ENCODE measurements around the gene MBOAT2.

Gene MBOAT2

GRCh38 chr2:8885449-8886201 lies 117.9 kb downstream of the MBOAT2 start:
- Histone ChIP-seq H3K9me3 (ENCODE audit: control insufficient read depth, low read length) (no peaks in the 10 kb centered on the region), H3K27ac (ENCODE audit: low read depth, low read length, severe bottlenecking) (no peak overlapping the region), H3K4me1 (ENCODE audit: control insufficient read depth, insufficient read depth, low read length, poor library complexity, severe bottlenecking) (no peaks in the 10 kb centered on the region), H3K36me3 (ENCODE audit: control insufficient read depth, insufficient read depth, low read length) (peaks cover 18% of the 10 kb centered on the region), H3K4me3 (ENCODE audit: extremely low read depth, insufficient read depth, low read length, poor library complexity, severe bottlenecking) (no peak overlapping the region)
- 97 to 99% methylated on average over 6 to 7 of the region's 7 CpGs for WGBS, 2 experiments (ENCODE audit: insufficient coverage in 2 of 2)

GRCh38 chr2:8884812-8885211 lies 118.7 kb downstream of the MBOAT2 start:
- no peak overlapping the region for H3K4me3 ChIP-seq (ENCODE audit: extremely low read depth, insufficient read depth, low read length, poor library complexity, severe bottlenecking)
- no peaks in the 10 kb centered on the region for H3K4me1 ChIP-seq (ENCODE audit: control insufficient read depth, insufficient read depth, low read length, poor library complexity, severe bottlenecking)
- no peak overlapping the region for H3K27ac ChIP-seq (ENCODE audit: low read depth, low read length, severe bottlenecking)

GRCh38 chr2:8882094-8882493 lies 121.4 kb downstream of the MBOAT2 start:
- Histone ChIP-seq H3K36me3 (ENCODE audit: control insufficient read depth, insufficient read depth, low read length) (peaks cover 32% of the 10 kb centered on the region), H3K4me3 (ENCODE audit: extremely low read depth, insufficient read depth, low read length, poor library complexity, severe bottlenecking) (no peak overlapping the region), H3K27ac (ENCODE audit: low read depth, low read length, severe bottlenecking) (no peak overlapping the region), H3K4me1 (ENCODE audit: control insufficient read depth, insufficient read depth, low read length, poor library complexity, severe bottlenecking) (no peaks in the 10 kb centered on the region), H3K9me3 (ENCODE audit: control insufficient read depth, low read length) (no peaks in the 10 kb centered on the region)
- WGBS, 2 experiments (ENCODE audit: insufficient coverage in 2 of 2) = 63 to 70% methylated on average over 4 to 5 of the region's 5 CpGs

More at GRCh38 chr2:8884812-8885211, 118.7 kb downstream of the MBOAT2 start:
- peaks cover 24% of the 10 kb centered on the region for H3K36me3 ChIP-seq (ENCODE audit: control insufficient read depth, insufficient read depth, low read length)
- no peaks in the 10 kb centered on the region for H3K9me3 ChIP-seq (ENCODE audit: control insufficient read depth, low read length)
- WGBS, 2 experiments (ENCODE audit: insufficient coverage in 2 of 2) = 94% methylated on average over 2 of the region's 4 CpGs; no CpG with 5 or more reads in 1 of the 2 experiments

- Histone ChIP-seq H3K9me3 (ENCODE audit: control insufficient read depth, low read length) (no peaks in the 10 kb centered on the region), H3K27ac (ENCODE audit: low read depth, low read length, severe bottlenecking) (no peak overlapping the region)
- 74 to 76% methylated on average over 4 of the region's 4 CpGs for WGBS, 2 experiments (ENCODE audit: insufficient coverage in 2 of 2)
Observed at GRCh38 chr2:8877894-8878293, 125.6 kb downstream of the MBOAT2 start.

GRCh38 chr2:8877332-8877731 lies 126.2 kb downstream of the MBOAT2 start:
- Histone ChIP-seq H3K4me3 (ENCODE audit: extremely low read depth, insufficient read depth, low read length, poor library complexity, severe bottlenecking) (no peak overlapping the region), H3K9me3 (ENCODE audit: control insufficient read depth, low read length) (no peaks in the 10 kb centered on the region), H3K36me3 (ENCODE audit: control insufficient read depth, insufficient read depth, low read length) (peaks cover 45% of the 10 kb centered on the region), H3K27ac (ENCODE audit: low read depth, low read length, severe bottlenecking) (no peak overlapping the region), H3K4me1 (ENCODE audit: control insufficient read depth, insufficient read depth, low read length, poor library complexity, severe bottlenecking) (no peaks in the 10 kb centered on the region)
- WGBS, 2 experiments (ENCODE audit: insufficient coverage in 2 of 2) = 90% methylated on average over 3 of the region's 4 CpGs; no CpG with 5 or more reads in 1 of the 2 experiments

More at GRCh38 chr2:8877894-8878293, 125.6 kb downstream of the MBOAT2 start:
- H3K36me3 ChIP-seq (ENCODE audit: control insufficient read depth, insufficient read depth, low read length) = peaks cover 44% of the 10 kb centered on the region
- no peak overlapping the region for H3K4me3 ChIP-seq (ENCODE audit: extremely low read depth, insufficient read depth, low read length, poor library complexity, severe bottlenecking)
- H3K4me1 ChIP-seq (ENCODE audit: control insufficient read depth, insufficient read depth, low read length, poor library complexity, severe bottlenecking) = no peaks in the 10 kb centered on the region

GRCh38 chr2:8876628-8877027 lies 126.9 kb downstream of the MBOAT2 start:
- Histone ChIP-seq H3K9me3 (ENCODE audit: control insufficient read depth, low read length) (no peaks in the 10 kb centered on the region), H3K4me1 (ENCODE audit: control insufficient read depth, insufficient read depth, low read length, poor library complexity, severe bottlenecking) (no peaks in the 10 kb centered on the region), H3K36me3 (ENCODE audit: control insufficient read depth, insufficient read depth, low read length) (peaks cover 47% of the 10 kb centered on the region), H3K27ac (ENCODE audit: low read depth, low read length, severe bottlenecking) (no peak overlapping the region), H3K4me3 (ENCODE audit: extremely low read depth, insufficient read depth, low read length, poor library complexity, severe bottlenecking) (no peak overlapping the region)

- Histone ChIP-seq H3K36me3 (ENCODE audit: control insufficient read depth, insufficient read depth, low read length) (peaks cover 35% of the 10 kb centered on the region), H3K9me3 (ENCODE audit: control insufficient read depth, low read length) (no peaks in the 10 kb centered on the region), H3K4me1 (ENCODE audit: control insufficient read depth, insufficient read depth, low read length, poor library complexity, severe bottlenecking) (no peaks in the 10 kb centered on the region), H3K27ac (ENCODE audit: low read depth, low read length, severe bottlenecking) (no peak overlapping the region), H3K4me3 (ENCODE audit: extremely low read depth, insufficient read depth, low read length, poor library complexity, severe bottlenecking) (no peak overlapping the region)
- 71 to 94% methylated on average over 2 to 5 of the region's 11 CpGs for WGBS, 2 experiments (ENCODE audit: insufficient coverage in 2 of 2)
Observed at GRCh38 chr2:8872821-8873432, 130.6 kb downstream of the MBOAT2 start.

- peaks cover 26% of the 10 kb centered on the region for H3K36me3 ChIP-seq (ENCODE audit: control insufficient read depth, insufficient read depth, low read length)
- H3K4me1 ChIP-seq (ENCODE audit: control insufficient read depth, insufficient read depth, low read length, poor library complexity, severe bottlenecking) = no peaks in the 10 kb centered on the region
- no peaks in the 10 kb centered on the region for H3K9me3 ChIP-seq (ENCODE audit: control insufficient read depth, low read length)
- no peak overlapping the region for H3K27ac ChIP-seq (ENCODE audit: low read depth, low read length, severe bottlenecking)
- no CpG with 5 or more reads among the region's 2 CpGs for WGBS, 2 experiments (ENCODE audit: insufficient coverage in 2 of 2)
- H3K4me3 ChIP-seq (ENCODE audit: extremely low read depth, insufficient read depth, low read length, poor library complexity, severe bottlenecking) = no peak overlapping the region
Observed at GRCh38 chr2:8870441-8870840, 133.0 kb downstream of the MBOAT2 start.

GRCh38 chr2:8867363-8867762 lies 136.1 kb downstream of the MBOAT2 start:
- H3K4me3 ChIP-seq (ENCODE audit: extremely low read depth, insufficient read depth, low read length, poor library complexity, severe bottlenecking) = no peak overlapping the region
- H3K36me3 ChIP-seq (ENCODE audit: control insufficient read depth, insufficient read depth, low read length) = peaks cover 39% of the 10 kb centered on the region
- H3K9me3 ChIP-seq (ENCODE audit: control insufficient read depth, low read length) = no peaks in the 10 kb centered on the region
- 95% methylated on average over 2 of the region's 3 CpGs for WGBS, 2 experiments (ENCODE audit: insufficient coverage in 2 of 2)
- no peaks in the 10 kb centered on the region for H3K4me1 ChIP-seq (ENCODE audit: control insufficient read depth, insufficient read depth, low read length, poor library complexity, severe bottlenecking)
- H3K27ac ChIP-seq (ENCODE audit: low read depth, low read length, severe bottlenecking) = no peak overlapping the region

GRCh38 chr2:8863331-8863953 lies 140.0 kb downstream of the MBOAT2 start:
- no peaks in the 10 kb centered on the region for H3K9me3 ChIP-seq (ENCODE audit: control insufficient read depth, low read length)
- 87 to 97% methylated on average over 5 to 9 of the region's 10 CpGs for WGBS, 2 experiments (ENCODE audit: insufficient coverage in 2 of 2)

GRCh38 chr2:8862230-8862629 lies 141.3 kb downstream of the MBOAT2 start:
- H3K4me3 ChIP-seq (ENCODE audit: extremely low read depth, insufficient read depth, low read length, poor library complexity, severe bottlenecking) = no peak overlapping the region
- no peak overlapping the region for H3K27ac ChIP-seq (ENCODE audit: low read depth, low read length, severe bottlenecking)
- peaks cover 29% of the 10 kb centered on the region for H3K36me3 ChIP-seq (ENCODE audit: control insufficient read depth, insufficient read depth, low read length)
- 95 to 96% methylated on average over 7 of the region's 7 CpGs for WGBS, 2 experiments (ENCODE audit: insufficient coverage in 2 of 2)
- H3K9me3 ChIP-seq (ENCODE audit: control insufficient read depth, low read length) = no peaks in the 10 kb centered on the region
- no peaks in the 10 kb centered on the region for H3K4me1 ChIP-seq (ENCODE audit: control insufficient read depth, insufficient read depth, low read length, poor library complexity, severe bottlenecking)

More at GRCh38 chr2:8863331-8863953, 140.0 kb downstream of the MBOAT2 start:
- H3K27ac ChIP-seq (ENCODE audit: low read depth, low read length, severe bottlenecking) = no peak overlapping the region
- no peak overlapping the region for H3K4me3 ChIP-seq (ENCODE audit: extremely low read depth, insufficient read depth, low read length, poor library complexity, severe bottlenecking)
- H3K4me1 ChIP-seq (ENCODE audit: control insufficient read depth, insufficient read depth, low read length, poor library complexity, severe bottlenecking) = no peaks in the 10 kb centered on the region
- peaks cover 33% of the 10 kb centered on the region for H3K36me3 ChIP-seq (ENCODE audit: control insufficient read depth, insufficient read depth, low read length)

Measured in mesodermal cell (in vitro differentiated cells).